ENCODE measurements around the gene RPS6KA2.
"Not testable (repeated sequence)": the region's sequence is repeated elsewhere in the genome, so short reads cannot be mapped to it uniquely, and the experiment has no call there.

Gene RPS6KA2

GRCh38 chr6:166412156-166412910 is 214.7 kb downstream of the RPS6KA2 start:
- DNase-seq = no peak

- no peak for DNase-seq
These were observed 215.3 kb downstream of the RPS6KA2 start for GRCh38 chr6:166411721-166412151.

- DNase-seq = no peak
These were observed 215.8 kb downstream of the RPS6KA2 start for GRCh38 chr6:166411271-166411670.

GRCh38 chr6:166410426-166410935 is 216.6 kb downstream of the RPS6KA2 start:
- DNase-seq = no peak

GRCh38 chr6:166408936-166409755 is 217.9 kb downstream of the RPS6KA2 start:
- DNase-seq = no peak

GRCh38 chr6:166406197-166406596 is 220.9 kb downstream of the RPS6KA2 start:
- DNase-seq = no peak

GRCh38 chr6:166405386-166405785 is 221.7 kb downstream of the RPS6KA2 start:
- no peak for DNase-seq

- DNase-seq = no peak
These were observed 224.3 kb downstream of the RPS6KA2 start for GRCh38 chr6:166402582-166403277.

- DNase-seq = peak; percentile 45 to 59
These were observed 226.3 kb downstream of the RPS6KA2 start for GRCh38 chr6:166400649-166401250.

- no peak for DNase-seq
These were observed 226.9 kb downstream of the RPS6KA2 start for GRCh38 chr6:166400181-166400580.

GRCh38 chr6:166398348-166398747 is 228.7 kb downstream of the RPS6KA2 start:
- no peak for DNase-seq

GRCh38 chr6:166397849-166398248 is 229.2 kb downstream of the RPS6KA2 start:
- DNase-seq = no peak

GRCh38 chr6:166395778-166396177 is 231.3 kb downstream of the RPS6KA2 start:
- DNase-seq = no peak

- DNase-seq = no peak
These were observed 231.7 kb downstream of the RPS6KA2 start for GRCh38 chr6:166395351-166395750.

- no peak for DNase-seq
These were observed 232.8 kb downstream of the RPS6KA2 start for GRCh38 chr6:166394036-166394892.

GRCh38 chr6:166393535-166393823 is 233.6 kb downstream of the RPS6KA2 start:
- no peak for DNase-seq

- not testable (repeated sequence) for DNase-seq
These were observed 234.1 kb downstream of the RPS6KA2 start for GRCh38 chr6:166392755-166393534.

- no peak for DNase-seq
These were observed 237.9 kb downstream of the RPS6KA2 start for GRCh38 chr6:166389119-166389518.

GRCh38 chr6:166388290-166389004 is 238.6 kb downstream of the RPS6KA2 start:
- no peak for DNase-seq

- DNase-seq = no peak
These were observed 239.3 kb downstream of the RPS6KA2 start for GRCh38 chr6:166387642-166388289.

Measured in activated CD4-positive, alpha-beta T cell treated with anti-CD3 and anti-CD28 coated beads, Interleukin-2, amount 50 U/mL, for 48 hours (primary cell).